ENCODE data around the gene VOPP1. TPM values are rescaled to one million over a fixed set of nuclear protein-coding genes. Genes with fewer than 3 reads are reported as not detected.

VOPP1 gene
- total RNA-seq, 4 donors from 2014 or later = 15.1 to 29.8 (median 22.9) TPM

- 87 to 88% methylated on average over 6 of the region's 6 CpGs for WGBS, 2 donors
- TF ChIP-seq CTCF (IDR thresholded peaks at IDR 0.05) (no peak), POLR2A (IDR thresholded peaks at IDR 0.05) (no peak)
- intact Hi-C loops (cut with DNase I; ENCODE audit: low total_unique reads) = no loop called here
- no peak overlapping the region for H3K4me3 ChIP-seq (ENCODE audit: low read depth, poor library complexity, severe bottlenecking)
- no peak for DNase-seq (ENCODE audit: low spot score in 2 of 2)
Observed at GRCh38 chr7:55489552-55489951, 82.8 kb downstream of the VOPP1 start.

- intact Hi-C loops (cut with DNase I; ENCODE audit: low total_unique reads) = no loop called here
- no peak for DNase-seq (ENCODE audit: low spot score in 2 of 2)
- 89 to 91% methylated on average over 6 of the region's 6 CpGs for WGBS, 2 donors
- TF ChIP-seq POLR2A (IDR thresholded peaks at IDR 0.05) = no peak
- TF ChIP-seq CTCF (IDR thresholded peaks at IDR 0.05) = no peak
- no peak overlapping the region for H3K4me3 ChIP-seq (ENCODE audit: low read depth, poor library complexity, severe bottlenecking)
Observed at GRCh38 chr7:55488804-55489340, 83.4 kb downstream of the VOPP1 start.

- TF ChIP-seq POLR2A (IDR thresholded peaks at IDR 0.05) (no peak), CTCF (IDR thresholded peaks at IDR 0.05) (no peak)
- H3K4me3 ChIP-seq (ENCODE audit: low read depth, poor library complexity, severe bottlenecking) = no peak overlapping the region
- no peak for DNase-seq (ENCODE audit: low spot score in 2 of 2)
- WGBS, 2 donors = 78 to 92% methylated on average over 6 of the region's 6 CpGs
- intact Hi-C loops (cut with DNase I; ENCODE audit: low total_unique reads) = no loop called here
Observed at GRCh38 chr7:55488216-55488615, 84.1 kb downstream of the VOPP1 start.

- intact Hi-C loops (cut with DNase I; ENCODE audit: low total_unique reads) = no loop called here
- H3K4me3 ChIP-seq (ENCODE audit: low read depth, poor library complexity, severe bottlenecking) = no peak overlapping the region
- no peak for DNase-seq (ENCODE audit: low spot score in 2 of 2)
- TF ChIP-seq POLR2A (IDR thresholded peaks at IDR 0.05) = no peak
- TF ChIP-seq CTCF (IDR thresholded peaks at IDR 0.05) = no peak
- WGBS, 2 donors = 83 to 88% methylated on average over 7 of the region's 7 CpGs
Observed at GRCh38 chr7:55486991-55487390, 85.3 kb downstream of the VOPP1 start.

GRCh38 chr7:55486192-55486590 lies 86.1 kb downstream of the VOPP1 start:
- H3K4me3 ChIP-seq (ENCODE audit: low read depth, poor library complexity, severe bottlenecking) = no peak overlapping the region
- intact Hi-C loops (cut with DNase I; ENCODE audit: low total_unique reads) = no loop called here
- 77 to 86% methylated on average over 5 of the region's 5 CpGs for WGBS, 2 donors
- no peak for DNase-seq (ENCODE audit: low spot score in 2 of 2)
- TF ChIP-seq POLR2A (IDR thresholded peaks at IDR 0.05) (no peak), CTCF (IDR thresholded peaks at IDR 0.05) (no peak)

- no peak for DNase-seq (ENCODE audit: low spot score in 2 of 2)
- TF ChIP-seq CTCF (IDR thresholded peaks at IDR 0.05) (no peak), POLR2A (IDR thresholded peaks at IDR 0.05) (no peak)
- H3K4me3 ChIP-seq (ENCODE audit: low read depth, poor library complexity, severe bottlenecking) = no peak overlapping the region
- intact Hi-C loops (cut with DNase I; ENCODE audit: low total_unique reads) = no loop called here
- 90 to 94% methylated on average over 28 of the region's 28 CpGs for WGBS, 2 donors
Observed at GRCh38 chr7:55485501-55486191, 86.7 kb downstream of the VOPP1 start.
